NCI-H146 treated with DMSO at 0.1 percent for 48 hours (cell line): ENCODE results near the gene TGFA.

Experiments
- DNase-seq: peaks from one replicate; lab custom pipeline; 2025; ENCODE audit not compliant: unreplicated experiment; lab: John Stamatoyannopoulos, UW

TGFA gene

GRCh38 chr2:70553334-70553583 is 367 bp downstream of the TGFA start:
- DNase-seq = no peak

DNA sequence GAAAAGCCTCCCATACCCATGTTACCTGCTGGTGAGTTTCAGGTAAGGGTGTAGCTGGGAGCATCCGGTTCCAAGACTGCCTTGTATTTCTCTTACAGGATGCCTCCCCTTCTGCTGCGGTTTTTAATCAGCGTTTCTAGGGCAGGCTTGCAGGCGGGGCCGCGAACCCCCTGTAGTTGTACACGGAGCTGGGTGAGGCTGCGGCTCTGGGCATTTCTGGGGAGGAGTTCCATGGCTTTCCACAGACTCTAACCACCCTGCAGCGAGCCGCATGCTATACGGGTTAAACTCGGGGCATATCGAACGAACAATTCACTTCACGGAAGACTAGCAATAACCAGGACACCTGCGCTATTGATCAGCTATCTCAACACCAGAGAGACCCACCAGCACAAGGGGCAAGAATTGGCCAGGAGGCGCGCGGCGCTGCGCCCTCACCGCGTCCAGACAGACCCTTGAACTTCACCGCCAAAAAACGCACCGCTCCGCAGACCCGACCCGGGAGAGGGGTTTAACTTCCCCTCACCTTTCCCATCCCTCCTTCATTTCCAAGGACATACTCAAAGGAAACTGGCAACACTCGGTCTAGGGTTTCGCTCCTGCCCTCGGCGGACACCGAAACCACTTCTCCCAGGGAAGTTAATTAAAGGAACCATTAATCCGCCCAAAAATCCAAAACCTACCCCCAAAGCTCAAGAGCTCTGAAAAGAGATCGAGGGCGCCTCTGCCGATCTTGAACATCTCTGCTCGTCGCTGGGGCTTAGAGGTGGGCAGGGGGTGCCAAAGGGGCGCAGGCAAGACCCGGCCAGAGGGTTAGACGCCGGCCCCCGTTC is 909 bp downstream of the TGFA start:
- no peak for DNase-seq

DNA sequence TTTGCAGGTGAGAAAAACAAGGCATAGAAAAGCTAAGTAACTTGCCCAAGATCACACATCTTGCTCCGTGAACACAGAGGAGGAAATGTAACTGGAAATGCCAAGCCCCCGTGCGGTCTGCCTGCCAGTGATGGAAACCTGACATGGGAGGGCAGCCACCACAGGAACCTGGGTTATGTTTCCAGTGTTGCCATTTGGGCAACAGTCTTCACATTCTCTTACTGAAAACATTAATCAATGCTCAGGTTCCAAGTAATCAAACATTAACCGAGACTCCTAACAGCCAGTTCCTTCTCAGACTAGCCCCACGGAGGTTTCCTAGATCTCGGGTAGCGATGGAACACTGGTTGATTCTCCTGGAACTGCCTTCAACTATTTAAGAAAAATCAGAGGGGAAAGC is 2.5 kb downstream of the TGFA start:
- DNase-seq = no peak

DNA sequence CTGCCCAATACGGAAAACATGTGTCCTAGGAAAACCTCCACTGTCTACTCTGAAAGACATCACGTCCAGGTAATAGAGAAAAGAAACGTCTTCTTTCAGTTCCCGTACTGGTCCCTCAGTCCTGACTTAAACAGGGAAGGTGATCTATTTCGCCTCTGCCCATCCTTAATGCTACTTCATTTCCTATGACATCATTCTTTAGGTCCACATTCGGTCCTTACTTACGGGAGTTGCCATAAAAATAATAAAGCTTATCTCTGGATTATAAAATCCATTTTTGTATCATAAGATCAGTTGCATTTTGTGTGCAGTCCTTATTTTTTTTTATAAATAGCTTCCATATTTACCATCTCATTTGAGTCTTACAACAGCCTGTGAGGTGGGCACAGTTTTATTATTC is 3.7 kb downstream of the TGFA start:
- DNase-seq = no peak

- DNase-seq = no peak
Observed at GRCh38 chr2:70549064-70549710, 4.4 kb downstream of the TGFA start.

DNA sequence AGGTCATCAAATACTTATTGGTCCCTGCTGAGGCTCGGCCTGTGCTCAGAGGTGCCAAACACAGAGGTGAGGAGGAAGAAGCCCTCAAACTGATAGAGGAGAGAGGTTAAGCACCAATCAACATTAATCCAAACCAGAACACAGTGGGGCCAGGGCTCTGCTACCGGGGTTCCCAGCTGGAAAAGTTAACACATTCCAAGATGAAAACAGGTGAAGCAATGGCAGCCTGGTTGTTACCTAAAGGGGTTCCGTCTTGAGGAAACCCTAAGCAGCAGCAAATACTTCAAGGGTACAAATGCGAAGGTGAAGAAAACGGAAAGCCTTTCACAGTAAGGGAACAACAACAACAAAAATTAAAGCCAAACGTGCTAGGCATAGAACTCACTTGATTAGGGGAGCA is 5.4 kb downstream of the TGFA start:
- no peak for DNase-seq

DNA sequence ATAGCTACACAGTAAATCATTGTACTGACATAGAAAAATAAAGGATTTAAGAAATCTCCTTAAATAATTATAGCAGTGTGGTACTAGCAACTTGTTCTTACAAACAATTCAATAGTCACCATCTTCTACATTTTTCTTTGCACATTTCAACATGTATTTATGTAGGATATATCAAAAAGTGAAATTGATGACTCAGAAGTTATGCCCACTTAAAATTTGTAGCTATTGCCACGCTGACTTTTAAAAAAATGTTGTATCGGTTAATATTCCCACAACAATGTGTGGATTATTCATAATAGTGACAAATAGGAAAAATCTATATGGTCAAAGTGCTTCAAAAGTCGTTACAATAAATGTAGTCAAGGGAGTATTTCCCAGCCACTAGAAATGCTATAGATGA is 6.7 kb downstream of the TGFA start:
- DNase-seq = no peak

GRCh38 chr2:70546376-70546775 is 7.2 kb downstream of the TGFA start:
- no peak for DNase-seq

GRCh38 chr2:70541481-70542020 is 12.1 kb downstream of the TGFA start:
- DNase-seq = no peak

DNA sequence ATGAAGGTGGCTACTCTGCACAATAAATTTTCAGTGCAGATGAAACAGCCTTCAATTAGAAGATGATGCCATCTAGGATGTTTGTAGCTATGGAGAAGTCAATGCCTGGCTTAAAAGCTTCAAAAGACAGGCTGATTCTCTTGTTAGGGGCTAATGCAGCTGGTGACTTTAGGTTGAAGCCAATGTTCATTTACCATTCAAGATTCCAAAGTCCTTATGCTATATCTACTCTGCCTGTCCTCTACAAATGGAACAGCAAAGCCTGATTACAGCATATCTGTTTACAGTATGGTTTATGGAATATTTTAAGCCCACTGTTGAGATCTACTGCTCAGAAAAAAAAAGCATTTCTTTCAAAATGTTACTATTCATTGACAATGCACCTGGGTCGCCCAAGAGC is 15.8 kb downstream of the TGFA start:
- DNase-seq = no peak

DNA sequence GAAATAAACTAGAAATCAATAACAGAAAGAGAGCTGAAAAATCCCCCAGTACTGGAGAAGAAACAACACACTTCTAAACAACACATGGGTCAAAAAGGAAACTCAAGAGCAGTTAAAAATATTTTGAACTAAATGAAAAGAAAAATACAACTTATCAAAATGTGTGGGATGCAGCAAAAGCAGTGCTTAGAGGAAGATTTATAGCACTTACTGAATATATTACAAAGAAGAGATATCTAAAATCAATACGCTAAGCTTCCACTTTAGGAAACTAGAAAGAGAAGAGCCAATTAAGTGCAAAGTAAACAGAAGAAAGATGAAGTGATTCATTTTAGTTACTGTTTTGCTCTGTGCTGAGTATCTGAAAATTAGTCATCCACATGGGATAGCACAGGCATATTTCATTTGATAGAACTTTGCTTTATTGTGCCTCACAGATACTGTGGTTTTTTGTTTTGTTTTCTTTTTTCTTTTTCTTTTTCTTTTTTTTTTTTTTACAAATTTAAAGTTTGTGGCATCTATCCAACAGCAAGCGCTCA is 17.0 kb downstream of the TGFA start:
- DNase-seq = no peak

- no peak for DNase-seq
Observed at GRCh38 chr2:70535573-70535972, 18.1 kb downstream of the TGFA start.

DNA sequence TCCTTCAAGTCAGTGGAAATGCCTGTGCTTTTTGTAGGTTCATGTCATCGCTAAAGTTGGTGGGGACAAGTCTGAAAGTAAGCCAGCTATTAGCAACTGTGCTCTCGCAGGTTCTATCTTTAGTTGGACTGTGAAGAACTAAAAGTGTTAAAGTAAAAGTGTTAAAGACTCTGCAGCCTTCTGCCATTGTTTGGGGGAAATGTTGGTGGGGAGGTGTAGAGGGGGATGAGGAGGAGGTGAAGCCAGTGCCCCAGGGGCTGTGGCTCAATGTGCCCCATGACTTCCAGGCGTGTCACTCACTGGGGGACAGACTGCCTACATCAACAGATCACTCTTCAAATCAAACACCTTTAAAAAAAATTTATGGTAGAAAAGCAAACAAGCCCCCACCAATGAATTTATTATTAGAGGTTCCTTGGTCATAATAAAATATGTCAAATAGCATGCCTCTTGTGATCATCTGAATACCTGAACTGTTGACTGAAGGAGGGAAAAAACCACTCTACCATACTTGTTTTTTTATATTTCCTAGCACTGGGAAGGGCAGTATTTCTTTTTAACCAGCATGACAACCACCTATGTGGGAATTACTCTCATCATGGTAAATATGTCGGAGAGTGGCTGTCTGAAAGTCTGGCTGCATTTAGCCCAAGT is 19.3 kb downstream of the TGFA start:
- DNase-seq = no peak

GRCh38 chr2:70532244-70532935 is 21.2 kb downstream of the TGFA start:
- DNase-seq = no peak

DNA sequence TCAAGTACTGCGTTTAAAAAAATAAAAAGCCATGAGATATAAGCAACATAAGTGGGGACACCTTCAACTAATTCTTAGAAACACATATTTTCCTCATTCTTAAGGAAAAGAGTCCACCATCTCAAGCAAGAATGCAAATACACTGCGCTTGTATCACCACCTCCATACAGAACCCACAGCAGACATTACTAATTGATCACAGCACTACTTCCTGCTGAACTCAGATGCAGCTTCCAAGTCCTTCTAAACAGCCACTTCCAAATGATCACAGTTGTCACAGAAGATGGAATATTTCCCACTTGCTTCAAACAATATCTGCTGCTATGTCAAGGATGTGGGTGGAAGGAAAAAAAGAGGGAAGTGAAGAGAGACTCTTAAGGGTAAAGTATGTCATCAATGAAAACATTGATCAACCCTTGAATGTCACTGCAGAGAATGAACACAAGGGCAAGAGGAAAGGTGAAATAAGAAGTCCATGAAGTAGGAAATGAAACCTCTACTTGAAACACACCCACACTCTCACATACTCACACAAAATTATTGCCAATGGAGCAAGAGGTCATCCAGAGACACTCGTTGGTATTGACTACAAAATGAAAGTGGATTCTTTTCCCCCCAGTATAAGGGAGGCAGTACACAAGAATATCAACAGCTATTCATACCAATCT is 22.1 kb downstream of the TGFA start:
- DNase-seq = no peak

- DNase-seq = no peak
Observed at GRCh38 chr2:70529610-70530009, 24.0 kb downstream of the TGFA start.

DNA sequence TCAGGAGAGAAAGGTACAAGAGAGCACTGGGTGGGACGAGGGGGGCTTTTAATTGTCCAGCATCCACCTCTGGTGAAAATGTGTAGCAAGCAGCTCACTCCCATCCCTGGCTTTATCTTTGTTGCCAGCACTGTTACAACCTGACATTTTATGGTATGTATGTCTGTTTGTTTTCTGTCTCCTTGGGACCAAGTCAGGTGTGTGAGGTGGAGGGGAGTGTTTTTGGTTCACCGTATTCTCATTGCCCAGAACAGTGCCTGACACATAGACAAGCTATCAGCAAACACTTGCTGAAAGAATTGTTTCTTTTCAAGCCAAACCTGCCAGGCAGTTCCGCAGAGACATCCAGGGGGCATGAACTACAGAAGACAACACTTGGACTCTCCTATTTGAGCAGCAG is 24.7 kb downstream of the TGFA start:
- DNase-seq = no peak

DNA sequence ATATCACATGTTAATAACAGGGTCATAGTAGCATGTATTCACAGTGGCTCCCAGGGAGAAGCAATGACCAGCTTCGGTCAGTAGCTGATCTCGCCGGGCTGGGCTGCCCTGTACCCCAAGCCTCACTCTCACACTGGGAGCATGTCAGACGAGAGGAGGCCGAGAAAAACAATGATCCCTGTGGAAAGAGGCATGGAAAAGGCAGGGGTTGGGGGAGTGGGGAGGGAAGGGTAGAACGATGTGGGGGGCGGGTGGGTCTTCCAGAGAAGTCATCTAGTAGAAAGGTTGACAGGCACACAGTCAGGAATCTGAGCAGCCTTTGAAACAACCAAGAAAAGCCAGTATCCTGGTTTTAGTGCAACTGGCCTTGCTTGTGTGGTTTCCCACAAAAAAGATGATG is 25.4 kb downstream of the TGFA start:
- DNase-seq = no peak

DNA sequence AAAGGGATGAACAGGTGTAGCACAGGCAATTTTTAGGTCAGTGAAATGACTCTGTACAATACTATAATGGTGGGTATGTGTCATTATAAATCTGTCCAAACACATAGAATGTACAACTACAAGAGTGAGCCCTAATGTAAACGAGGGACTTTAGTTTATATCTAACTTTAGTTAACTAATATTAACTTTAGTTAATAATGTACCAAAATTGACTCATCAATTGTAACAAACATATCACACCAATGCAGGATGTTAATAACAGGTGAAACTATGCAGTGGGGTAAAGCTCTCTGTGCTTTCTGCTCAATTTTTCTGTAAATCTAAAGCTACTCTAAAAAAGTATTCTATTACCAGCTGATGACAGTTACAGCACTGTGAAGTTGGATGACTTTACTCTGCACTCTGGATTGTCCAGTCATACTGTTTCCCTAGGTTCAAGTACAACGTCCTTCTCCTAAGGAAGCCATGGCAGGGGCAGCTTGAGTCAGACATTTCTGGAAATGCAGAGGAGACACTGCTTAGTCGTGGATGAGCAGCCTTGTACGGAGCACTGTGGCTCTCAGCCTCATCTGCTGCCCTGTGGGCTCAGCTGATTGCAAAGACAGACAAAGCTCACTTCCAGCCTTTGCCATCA is 26.1 kb downstream of the TGFA start:
- no peak for DNase-seq

GRCh38 chr2:70526126-70526525 is 27.5 kb downstream of the TGFA start:
- DNase-seq = no peak
